Ishikawa (cell line): ENCODE measurements around the gene SPINK4.

Source experiments
- CEBPB ChIP-seq: IDR thresholded peaks from 2 replicates; pipeline ENCODE4 v1.6.1; 2012
- EP300 ChIP-seq: IDR thresholded peaks from 2 replicates; pipeline ENCODE4 v1.6.1; 2012; ENCODE audit warnings: borderline replicate concordance
- MAX ChIP-seq: IDR thresholded peaks from 2 replicates; pipeline ENCODE4 v1.6.1; 2012
- NFIC ChIP-seq: IDR thresholded peaks from 2 replicates; pipeline ENCODE4 v1.6.1; 2012
- TAF1 ChIP-seq: IDR thresholded peaks from 2 replicates; pipeline ENCODE4 v1.6.1; 2012; ENCODE audit warnings: low read depth, mild to moderate bottlenecking
- USF1 ChIP-seq: IDR thresholded peaks from 2 replicates; pipeline ENCODE4 v1.6.1; 2012

- TF ChIP-seq TAF1, result no peak
- no peak for TF ChIP-seq CEBPB
- TF ChIP-seq EP300, result no peak
- no peak for TF ChIP-seq MAX
- no peak for TF ChIP-seq NFIC
- TF ChIP-seq USF1, result no peak
Observed at GRCh38 chr9:33241298-33241697, 1.3 kb downstream of the SPINK4 start.
